ENCODE results near the gene MIPEP. TPM values are rescaled to one million over a fixed set of nuclear protein-coding genes. Genes with fewer than 3 reads are reported as not detected.

The MIPEP gene
- total RNA-seq, 1 experiment from 2014 or later, result 25.4 TPM

- no peak for DNase-seq (ENCODE audit: low spot score)
- H3K9me3 ChIP-seq (ENCODE audit: low read depth, low read length, poor library complexity, severe bottlenecking), result no peaks in the 10 kb centered on the region
- H3K27ac ChIP-seq (ENCODE audit: low read depth, low read length, poor library complexity, severe bottlenecking), result no peak overlapping the region
- TF ChIP-seq EZH2 (IDR thresholded peaks at IDR 0.05; ENCODE audit: borderline replicate concordance, low read depth, low read length, poor library complexity, severe bottlenecking) (no peak), CTCF (conservative IDR thresholded peaks at IDR 0.05; ENCODE audit: low read depth, low read length) (no peak)
- no peaks in the 10 kb centered on the region for H3K4me1 ChIP-seq (ENCODE audit: insufficient read depth, low read length, poor library complexity, severe bottlenecking)
- CTCF ChIA-PET, result no interaction called here
- no peak overlapping the region for H3K4me3 ChIP-seq (ENCODE audit: low read depth, low read length, poor library complexity, severe bottlenecking)
- H3K36me3 ChIP-seq (ENCODE audit: insufficient read depth, low read length, poor library complexity, severe bottlenecking), result no peaks in the 10 kb centered on the region
- no TSS peak for BruUV-seq (replicated peaks)
- no peaks in the 10 kb centered on the region for H3K27me3 ChIP-seq (replicated peaks; ENCODE audit: insufficient read depth, low read depth, low read length, poor library complexity)
- POLR2A ChIA-PET (ENCODE audit: low non-redundant PET), result no interaction called here
- intact Hi-C loops (cut with micrococcal nuclease; ENCODE audit: unreplicated experiment), result no loop called here
These were observed 27.9 kb downstream of the MIPEP start for GRCh38 chr13:23861310-23861709.

- ChIA-PET CTCF (no interaction called here), POLR2A (ENCODE audit: low non-redundant PET) (no interaction called here)
- Histone ChIP-seq H3K36me3 (ENCODE audit: insufficient read depth, low read length, poor library complexity, severe bottlenecking) (no peaks in the 10 kb centered on the region), H3K9me3 (ENCODE audit: low read depth, low read length, poor library complexity, severe bottlenecking) (no peaks in the 10 kb centered on the region), H3K4me3 (ENCODE audit: low read depth, low read length, poor library complexity, severe bottlenecking) (no peak overlapping the region), H3K4me1 (ENCODE audit: insufficient read depth, low read length, poor library complexity, severe bottlenecking) (no peaks in the 10 kb centered on the region), H3K27ac (ENCODE audit: low read depth, low read length, poor library complexity, severe bottlenecking) (no peak overlapping the region), H3K27me3 (replicated peaks; ENCODE audit: insufficient read depth, low read depth, low read length, poor library complexity) (no peaks in the 10 kb centered on the region)
- no peak for TF ChIP-seq EZH2 (IDR thresholded peaks at IDR 0.05; ENCODE audit: borderline replicate concordance, low read depth, low read length, poor library complexity, severe bottlenecking)
- no peak for TF ChIP-seq CTCF (conservative IDR thresholded peaks at IDR 0.05; ENCODE audit: low read depth, low read length)
- no TSS peak for BruUV-seq (replicated peaks)
- intact Hi-C loops (cut with micrococcal nuclease; ENCODE audit: unreplicated experiment), result no loop called here
- no peak for DNase-seq (ENCODE audit: low spot score)
These were observed 29.3 kb downstream of the MIPEP start for GRCh38 chr13:23859904-23860303.

GRCh38 chr13:23859455-23859854 is 29.7 kb downstream of the MIPEP start:
- no peaks in the 10 kb centered on the region for H3K27me3 ChIP-seq (replicated peaks; ENCODE audit: insufficient read depth, low read depth, low read length, poor library complexity)
- H3K36me3 ChIP-seq (ENCODE audit: insufficient read depth, low read length, poor library complexity, severe bottlenecking), result no peaks in the 10 kb centered on the region
- intact Hi-C loops (cut with micrococcal nuclease; ENCODE audit: unreplicated experiment), result no loop called here
- no peak overlapping the region for H3K4me3 ChIP-seq (ENCODE audit: low read depth, low read length, poor library complexity, severe bottlenecking)
- ChIA-PET POLR2A (ENCODE audit: low non-redundant PET) (no interaction called here), CTCF (no interaction called here)
- no peak for TF ChIP-seq EZH2 (IDR thresholded peaks at IDR 0.05; ENCODE audit: borderline replicate concordance, low read depth, low read length, poor library complexity, severe bottlenecking)
- no peaks in the 10 kb centered on the region for H3K9me3 ChIP-seq (ENCODE audit: low read depth, low read length, poor library complexity, severe bottlenecking)
- no peak overlapping the region for H3K27ac ChIP-seq (ENCODE audit: low read depth, low read length, poor library complexity, severe bottlenecking)
- DNase-seq (ENCODE audit: low spot score), result no peak
- BruUV-seq (replicated peaks), result no TSS peak
- H3K4me1 ChIP-seq (ENCODE audit: insufficient read depth, low read length, poor library complexity, severe bottlenecking), result no peaks in the 10 kb centered on the region

GRCh38 chr13:23858546-23858945 is 30.7 kb downstream of the MIPEP start:
- ChIA-PET CTCF (no interaction called here), POLR2A (ENCODE audit: low non-redundant PET) (no interaction called here)
- H3K27me3 ChIP-seq (replicated peaks; ENCODE audit: insufficient read depth, low read depth, low read length, poor library complexity), result no peaks in the 10 kb centered on the region
- no peak overlapping the region for H3K27ac ChIP-seq (ENCODE audit: low read depth, low read length, poor library complexity, severe bottlenecking)
- no peak for DNase-seq (ENCODE audit: low spot score)
- intact Hi-C loops (cut with micrococcal nuclease; ENCODE audit: unreplicated experiment), result no loop called here
- no peaks in the 10 kb centered on the region for H3K4me1 ChIP-seq (ENCODE audit: insufficient read depth, low read length, poor library complexity, severe bottlenecking)
- no peak overlapping the region for H3K4me3 ChIP-seq (ENCODE audit: low read depth, low read length, poor library complexity, severe bottlenecking)
- TF ChIP-seq EZH2 (IDR thresholded peaks at IDR 0.05; ENCODE audit: borderline replicate concordance, low read depth, low read length, poor library complexity, severe bottlenecking), result no peak
- no peak for TF ChIP-seq CTCF (conservative IDR thresholded peaks at IDR 0.05; ENCODE audit: low read depth, low read length)
- no peaks in the 10 kb centered on the region for H3K36me3 ChIP-seq (ENCODE audit: insufficient read depth, low read length, poor library complexity, severe bottlenecking)
- no TSS peak for BruUV-seq (replicated peaks)
- no peaks in the 10 kb centered on the region for H3K9me3 ChIP-seq (ENCODE audit: low read depth, low read length, poor library complexity, severe bottlenecking)
